Measurements from ENCODE around the gene IFT80. TPM values are rescaled to one million over a fixed set of nuclear protein-coding genes. Genes with fewer than 3 reads are reported as not detected.
A peak's percentile ranks its signal among the peaks of the same experiment; 100 is the strongest.
"Not testable (repeated sequence)": the region's sequence is repeated elsewhere in the genome, so short reads cannot be mapped to it uniquely, and the experiment has no call there.

The IFT80 gene
- total and polyA plus RNA-seq, 2 of the 4 experiments (the other 2 are of a cell fraction) = 15.2 to 16.8 TPM

DNA sequence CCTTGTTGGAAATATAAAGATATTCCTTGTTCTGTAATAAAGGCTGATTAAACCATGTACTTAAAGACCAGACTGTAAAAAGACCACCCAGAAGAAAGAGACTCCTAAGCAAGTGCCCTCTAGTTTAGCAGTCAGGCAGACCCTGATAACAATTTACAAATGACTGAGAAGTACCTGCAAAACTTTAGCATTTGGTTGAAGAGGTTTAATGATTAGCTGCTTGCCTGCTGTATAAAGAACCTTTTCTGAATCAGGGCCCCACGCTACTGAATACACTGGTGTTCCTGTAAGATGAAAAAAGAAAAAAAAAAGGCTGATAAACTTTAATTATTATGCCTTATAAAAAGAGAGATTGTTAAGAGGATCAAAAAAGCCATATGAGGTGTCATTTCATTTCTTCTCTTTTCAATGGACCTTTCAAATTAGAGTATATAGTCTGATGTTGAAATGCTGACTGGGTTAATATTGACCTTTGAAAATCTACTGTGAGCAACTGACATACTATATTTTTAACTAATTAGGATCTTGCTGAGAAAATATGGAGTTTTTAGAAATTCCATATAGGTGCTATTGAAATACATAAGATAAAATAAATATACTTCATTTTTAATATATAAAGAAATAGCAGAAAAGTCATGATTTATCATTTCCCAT, 33.0 kb downstream of the IFT80 start:
- Histone ChIP-seq H4K8ac (ENCODE audit: low read depth in 2 of 2, low read length in 2 of 2) (no peak overlapping the region), H2BK15ac (ENCODE audit: low read depth, low read length) (no peak overlapping the region), H3K4me1 (ENCODE audit: control insufficient read depth, insufficient read depth, low read length) (no peaks in the 10 kb centered on the region), H3K36me3 (ENCODE audit: control insufficient read depth, insufficient read depth, low read length) (no peaks in the 10 kb centered on the region; the same call in 1 of the 2 replicates), H3K27me3 (ENCODE audit: control insufficient read depth, insufficient read depth, low read length) (no peaks in the 10 kb centered on the region), H2AK5ac (ENCODE audit: low read depth, low read length) (no peak overlapping the region), H3K4me3 (ENCODE audit: insufficient read depth, low read depth, low read length) (no peak overlapping the region), H4K5ac (ENCODE audit: low read depth, low read length) (no peak overlapping the region), H3K4me2 (ENCODE audit: low read depth, low read length) (no peak overlapping the region), H3K27ac (ENCODE audit: insufficient read depth, low read length) (no peak overlapping the region), H3K23ac (ENCODE audit: low read depth, low read length) (no peak overlapping the region), H3K18ac (ENCODE audit: low read depth, low read length) (no peak overlapping the region), H2BK20ac (ENCODE audit: low read depth, low read length) (no peak overlapping the region), H2AFZ (replicated peaks; ENCODE audit: low read length, poor library complexity) (no peak overlapping the region), H3K4ac (ENCODE audit: low read depth, low read length) (no peak overlapping the region), H2BK5ac (ENCODE audit: low read depth, low read length, poor library complexity, severe bottlenecking) (no peak overlapping the region), H4K91ac (ENCODE audit: insufficient read depth, low read depth, low read length) (no peak overlapping the region), H3K9ac (ENCODE audit: low read depth, low read length) (no peak overlapping the region), H4K20me1 (ENCODE audit: insufficient read depth, low read length) (no peaks in the 10 kb centered on the region), H3K9me1 (ENCODE audit: insufficient read depth, low read length) (no peaks in the 10 kb centered on the region; the same call in 1 of the 2 replicates), H3K14ac (replicated peaks; ENCODE audit: low read depth, low read length) (no peak overlapping the region), H3K56ac (ENCODE audit: extremely low read depth, insufficient read depth, low read length) (no peak overlapping the region), H2BK120ac (ENCODE audit: low read depth, low read length) (no peak overlapping the region), H3K79me1 (ENCODE audit: low read depth in 1 of 2, low read length in 2 of 2) (no peaks in the 10 kb centered on the region), H3K9me3 (ENCODE audit: control insufficient read depth, insufficient read depth, low read length) (no peaks in the 10 kb centered on the region), H2AK9ac (replicated peaks; ENCODE audit: low read depth, low read length, poor library complexity) (no peak overlapping the region)
- WGBS, 2 experiments (ENCODE audit: extremely low coverage in 2 of 2, insufficient read length in 1 of 2) = no CpG with 5 or more reads among the region's 1 CpG
- no TSS peak for BruUV-seq (replicated peaks)
- in situ Hi-C loops (cut with MboI; ENCODE audit: low sequenced_read_pairs) = no loop called here
- CTCF ChIA-PET = no interaction called here
- intact Hi-C loops (cut with micrococcal nuclease) = no loop called here
- dilution Hi-C loops (cut with HindIII; ENCODE audit: low sequenced_read_pairs, unreplicated experiment) = no loop called here
- no peak for ATAC-seq (ENCODE audit: low read depth)
- DNase-seq = no peak
- TF ChIP-seq RFX5 (IDR thresholded peaks at IDR 0.05; ENCODE audit: low read depth, low read length) = no peak
- TF ChIP-seq MAFK (IDR thresholded peaks at IDR 0.05; ENCODE audit: low read depth, low read length) = peak; percentile 37; the same call in 1 of the 2 replicates
- POLR2A ChIA-PET (ENCODE audit: unreplicated experiment) = no interaction called here

DNA sequence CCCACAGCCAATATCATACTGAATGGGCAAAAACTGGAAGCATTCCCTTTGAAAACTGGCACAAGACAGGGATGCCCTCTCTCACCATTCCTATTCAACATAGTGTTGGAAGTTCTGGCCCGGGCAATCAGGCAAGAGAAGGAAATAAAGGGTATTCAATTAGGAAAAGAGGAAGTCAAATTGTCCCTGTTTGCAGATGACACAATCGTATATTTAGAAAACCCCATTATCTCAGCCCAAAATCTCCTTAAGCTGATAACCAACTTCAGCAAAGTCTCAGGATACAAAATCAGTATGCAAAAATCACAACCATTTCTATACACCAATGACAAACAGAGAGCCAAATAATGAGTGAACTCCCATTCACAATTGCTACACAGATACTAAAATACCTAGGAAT, 36.1 kb downstream of the IFT80 start:
- H3K27me3 ChIP-seq (ENCODE audit: control insufficient read depth, insufficient read depth, low read length); H2AK9ac ChIP-seq (replicated peaks; ENCODE audit: low read depth, low read length, poor library complexity); H3K4me3 ChIP-seq (ENCODE audit: insufficient read depth, low read depth, low read length); dilution Hi-C loops (cut with HindIII; ENCODE audit: low sequenced_read_pairs, unreplicated experiment); H2AK5ac ChIP-seq (ENCODE audit: low read depth, low read length); H2BK120ac ChIP-seq (ENCODE audit: low read depth, low read length); H3K4ac ChIP-seq (ENCODE audit: low read depth, low read length); H3K14ac ChIP-seq (replicated peaks; ENCODE audit: low read depth, low read length); H3K18ac ChIP-seq (ENCODE audit: low read depth, low read length); in situ Hi-C loops (cut with MboI; ENCODE audit: low sequenced_read_pairs); H3K27ac ChIP-seq (ENCODE audit: insufficient read depth, low read length); H3K4me1 ChIP-seq (ENCODE audit: control insufficient read depth, insufficient read depth, low read length); H3K56ac ChIP-seq (ENCODE audit: extremely low read depth, insufficient read depth, low read length); H4K8ac ChIP-seq (ENCODE audit: low read depth in 2 of 2, low read length in 2 of 2); H4K91ac ChIP-seq (ENCODE audit: insufficient read depth, low read depth, low read length); CTCF ChIA-PET; intact Hi-C loops (cut with micrococcal nuclease); H3K9me1 ChIP-seq (ENCODE audit: insufficient read depth, low read length); H4K20me1 ChIP-seq (ENCODE audit: insufficient read depth, low read length); DNase-seq; H2BK20ac ChIP-seq (ENCODE audit: low read depth, low read length); H3K9me3 ChIP-seq (ENCODE audit: control insufficient read depth, insufficient read depth, low read length); H3K36me3 ChIP-seq (ENCODE audit: control insufficient read depth, insufficient read depth, low read length); H3K4me2 ChIP-seq (ENCODE audit: low read depth, low read length); H2BK5ac ChIP-seq (ENCODE audit: low read depth, low read length, poor library complexity, severe bottlenecking); POLR2A ChIA-PET (ENCODE audit: unreplicated experiment); H3K79me1 ChIP-seq (ENCODE audit: low read depth in 1 of 2, low read length in 2 of 2); H2AFZ ChIP-seq (replicated peaks; ENCODE audit: low read length, poor library complexity); H3K23ac ChIP-seq (ENCODE audit: low read depth, low read length); BruUV-seq (replicated peaks); H2BK15ac ChIP-seq (ENCODE audit: low read depth, low read length); H4K5ac ChIP-seq (ENCODE audit: low read depth, low read length); H3K9ac ChIP-seq (ENCODE audit: low read depth, low read length); ATAC-seq (ENCODE audit: low read depth): not testable (repeated sequence)
- WGBS, 2 experiments (ENCODE audit: extremely low coverage in 2 of 2, insufficient read length in 1 of 2) = no CpG with 5 or more reads among the region's 2 CpGs
